Esophagus squamous epithelium (tissue), 4 donors: Measurements from ENCODE around the gene PODNL1.

ENCODE experiments used
- POLR2A ChIP-seq, 4 donors: fragments of 450-650 bp; IDR thresholded peaks; one replicate each; pipeline ENCODE4 v1.6.1; 2017; ENCODE audit warnings: antibody characterized with exemption in 4 of 4, mild to moderate bottlenecking in 4 of 4, moderate library complexity in 3 of 4
- TF ChIP-seq, protein P1 (sequence below), 6 experiments: fragments of 450-650 bp in 4 of 6; fragments of 200-600 bp in 2 of 6; sonication (generic) in 2 of 6; IDR thresholded peaks; one replicate each; pipeline ENCODE4 v1.5.1; 2016 to 2019; ENCODE audit warnings: antibody characterized with exemption in 6 of 6, mild to moderate bottlenecking in 4 of 6, moderate library complexity in 4 of 6

DNA sequence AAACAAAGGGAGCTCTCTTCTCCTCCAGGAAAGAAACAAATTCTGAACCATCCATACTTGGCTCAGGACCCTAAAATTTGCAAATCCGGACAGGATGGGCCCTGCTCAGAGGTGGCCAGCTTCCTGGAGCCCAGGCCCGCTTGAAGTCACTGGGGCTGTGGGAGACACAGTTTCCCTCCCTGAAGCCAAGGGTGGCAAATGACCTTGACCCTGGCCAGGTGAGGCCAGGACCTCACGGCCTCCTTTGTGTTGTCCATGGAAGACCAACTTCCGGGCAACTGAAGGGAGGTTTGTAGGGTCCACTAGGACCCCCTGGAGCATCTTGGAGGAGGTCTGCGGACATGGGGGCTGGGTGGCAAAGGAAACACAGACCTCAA is 55.8 kb downstream of the PODNL1 start:
- TF ChIP-seq, protein P1, sequence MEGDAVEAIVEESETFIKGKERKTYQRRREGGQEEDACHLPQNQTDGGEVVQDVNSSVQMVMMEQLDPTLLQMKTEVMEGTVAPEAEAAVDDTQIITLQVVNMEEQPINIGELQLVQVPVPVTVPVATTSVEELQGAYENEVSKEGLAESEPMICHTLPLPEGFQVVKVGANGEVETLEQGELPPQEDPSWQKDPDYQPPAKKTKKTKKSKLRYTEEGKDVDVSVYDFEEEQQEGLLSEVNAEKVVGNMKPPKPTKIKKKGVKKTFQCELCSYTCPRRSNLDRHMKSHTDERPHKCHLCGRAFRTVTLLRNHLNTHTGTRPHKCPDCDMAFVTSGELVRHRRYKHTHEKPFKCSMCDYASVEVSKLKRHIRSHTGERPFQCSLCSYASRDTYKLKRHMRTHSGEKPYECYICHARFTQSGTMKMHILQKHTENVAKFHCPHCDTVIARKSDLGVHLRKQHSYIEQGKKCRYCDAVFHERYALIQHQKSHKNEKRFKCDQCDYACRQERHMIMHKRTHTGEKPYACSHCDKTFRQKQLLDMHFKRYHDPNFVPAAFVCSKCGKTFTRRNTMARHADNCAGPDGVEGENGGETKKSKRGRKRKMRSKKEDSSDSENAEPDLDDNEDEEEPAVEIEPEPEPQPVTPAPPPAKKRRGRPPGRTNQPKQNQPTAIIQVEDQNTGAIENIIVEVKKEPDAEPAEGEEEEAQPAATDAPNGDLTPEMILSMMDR (IDR thresholded peaks at IDR 0.05), result no peak
- TF ChIP-seq POLR2A (IDR thresholded peaks at IDR 0.05), result no peak
